PC-3 (cell line): ENCODE measurements around the gene HEATR9. TPM values are rescaled to one million over a fixed set of nuclear protein-coding genes. Genes with fewer than 3 reads are reported as not detected.

Experiments used
- ATAC-seq: fragments of 200-7000 bp; cut with Tn5 transposase; 2 replicates; pipeline ENCODE4 v1.9.1; 2020; ENCODE audit warnings: mild to moderate bottlenecking, moderate library complexity
- BruUV-seq: library from RNA; stranded (reverse); fragments of 400-500 nt; replicated peaks from 2 replicates; lab custom pipeline; 2021; lab: Mats Ljungman, UMichigan
- CTCF ChIA-PET: fragments of 300-600 bp; sonication (Branson Sonifier 250); formaldehyde crosslinking; loops from one replicate; lab custom pipeline; 2022; ENCODE audit warnings: antibody characterized with exemption; lab: Charles Lee
- POLR2A ChIA-PET: fragments of 300-600 bp; sonication (Branson Sonifier 250); formaldehyde crosslinking; loops from one replicate; lab custom pipeline; 2022; ENCODE audit warnings: antibody characterized with exemption; ENCODE audit not compliant: unreplicated experiment; lab: Charles Lee
- DNase-seq: peaks from one replicate; pipeline ENCODE4 v3.0.0-alpha.2; 2015
- H2AFZ ChIP-seq: fragments of 300-600 bp; sonication (generic); 2 replicates; pipeline ENCODE4 v1.6.0; 2016; ENCODE audit warnings: antibody characterized with exemption, low read length
- H3F3A ChIP-seq: fragments of 300-600 bp; sonication (generic); one replicate; pipeline ENCODE4 v1.6.0; 2017; ENCODE audit warnings: antibody characterized with exemption, low read length, control low read depth, mild to moderate bottlenecking; ENCODE audit not compliant: unreplicated experiment
- H3K27ac ChIP-seq: fragments of 300-600 bp; sonication (generic); 2 replicates; pipeline ENCODE4 v1.5.1; 2016; ENCODE audit warnings: mild to moderate bottlenecking, low read length
- H3K27me3 ChIP-seq: fragments of 300-600 bp; sonication (generic); 2 replicates; pipeline ENCODE4 v1.6.1; 2016; ENCODE audit warnings: low read length, mixed read lengths
- H3K36me3 ChIP-seq: fragments of 300-600 bp; sonication (generic); 2 replicates; pipeline ENCODE4 v1.6.1; 2016; ENCODE audit warnings: low read depth, mixed run types, low read length, mixed read lengths
- H3K4me1 ChIP-seq: fragments of 300-600 bp; sonication (generic); 2 replicates; pipeline ENCODE4 v1.5.1; 2016; ENCODE audit warnings: low read length; ENCODE audit not compliant: insufficient read depth
- H3K4me2 ChIP-seq: fragments of 300-600 bp; sonication (generic); 2 replicates; pipeline ENCODE4 v1.6.0; 2016; ENCODE audit warnings: low read length
- H3K4me3 ChIP-seq: fragments of 300-600 bp; sonication (generic); 2 replicates; pipeline ENCODE4 v1.5.1; 2016; ENCODE audit warnings: mild to moderate bottlenecking, low read length, mixed read lengths
- H3K79me2 ChIP-seq: fragments of 300-600 bp; sonication (generic); 2 replicates; pipeline ENCODE4 v1.6.1; 2017; ENCODE audit warnings: low read length, mixed read lengths
- H3K9ac ChIP-seq: fragments of 300-600 bp; sonication (generic); 2 replicates; pipeline ENCODE4 v1.6.0; 2016; ENCODE audit warnings: mild to moderate bottlenecking, low read length
- H3K9me2 ChIP-seq: fragments of 300-600 bp; sonication (generic); replicated peaks from 2 replicates; pipeline ENCODE4 v1.6.1; 2016; ENCODE audit warnings: mixed run types, low read length, mixed read lengths
- H3K9me3 ChIP-seq: fragments of 300-600 bp; sonication (generic); 2 replicates; pipeline ENCODE4 v1.6.1; 2016; ENCODE audit warnings: low read length, mixed read lengths
- H4K20me1 ChIP-seq: fragments of 300-600 bp; sonication (generic); 2 replicates; pipeline ENCODE4 v1.6.1; 2016; ENCODE audit warnings: low read length, mixed read lengths
- CTCF ChIP-seq: fragments of 300-600 bp; sonication (generic); conservative IDR thresholded peaks from 2 replicates; pipeline ENCODE4 v1.5.1; 2017; ENCODE audit warnings: antibody characterized with exemption, low read depth, mild to moderate bottlenecking, low read length
- EZH2 ChIP-seq: fragments of 300-600 bp; sonication (generic); IDR thresholded peaks from one replicate; pipeline ENCODE4 v1.6.1; 2017; ENCODE audit warnings: antibody characterized with exemption, mild to moderate bottlenecking, low read length; ENCODE audit not compliant: unreplicated experiment
- EZH2phosphoT487 ChIP-seq: fragments of 300-600 bp; sonication (generic); IDR thresholded peaks from 2 replicates; pipeline ENCODE4 v1.6.1; 2018; ENCODE audit warnings: mild to moderate bottlenecking, antibody characterized with exemption, low read length, borderline replicate concordance
- intact Hi-C: fragments of 100-400 bp; cut with micrococcal nuclease; formaldehyde crosslinking; loops from 2 replicates; pipeline ENCODE4 v1.9.0; 2023
- total RNA-seq: library from RNA; depleted of rRNA; stranded (reverse); fragments of >200 nt; gene quantifications from 2 replicates; pipeline ENCODE4 v1.2.3, GENCODE V29; 2014

Gene HEATR9
- total RNA-seq, 1 experiment from 2014 or later: not detected

GRCh38 chr17:35907691-35908090, 39.0 kb upstream of the HEATR9 start:
- intact Hi-C loops: no loop called here
- CTCF ChIA-PET: no interaction called here
- no peak for ATAC-seq

GRCh38 chr17:35906926-35907637, 38.4 kb upstream of the HEATR9 start:
- ATAC-seq: no peak
- no TSS peak for BruUV-seq

More at GRCh38 chr17:35907691-35908090, 39.0 kb upstream of the HEATR9 start:
- no peaks in the 10 kb centered on the region for H3K9me3 ChIP-seq
- H3K36me3 ChIP-seq: no peaks in the 10 kb centered on the region
- no peaks in the 10 kb centered on the region for H3F3A ChIP-seq
- no peaks in the 10 kb centered on the region for H3K9me2 ChIP-seq
- no peaks in the 10 kb centered on the region for H3K79me2 ChIP-seq
- H3K9ac ChIP-seq: no peak overlapping the region
- no TSS peak for BruUV-seq
- no peak overlapping the region for H3K4me2 ChIP-seq
- H3K27ac ChIP-seq: no peak overlapping the region
- H4K20me1 ChIP-seq: no peaks in the 10 kb centered on the region
- no peak overlapping the region for H3K4me3 ChIP-seq
- no peaks in the 10 kb centered on the region for H3K27me3 ChIP-seq
- H3K4me1 ChIP-seq: no peaks in the 10 kb centered on the region
- POLR2A ChIA-PET: no interaction called here
- no peak for TF ChIP-seq EZH2phosphoT487
- TF ChIP-seq EZH2: no peak
- no peak for TF ChIP-seq CTCF
- H2AFZ ChIP-seq: no peak overlapping the region
- DNase-seq: no peak

More at GRCh38 chr17:35906926-35907637, 38.4 kb upstream of the HEATR9 start:
- Histone ChIP-seq H2AFZ (no peak overlapping the region), H3K79me2 (no peaks in the 10 kb centered on the region), H3K9me3 (no peaks in the 10 kb centered on the region), H3K27ac (no peak overlapping the region), H3K4me1 (no peaks in the 10 kb centered on the region), H3F3A (no peaks in the 10 kb centered on the region), H3K4me3 (no peak overlapping the region), H3K9ac (no peak overlapping the region), H3K9me2 (no peaks in the 10 kb centered on the region), H3K27me3 (no peaks in the 10 kb centered on the region), H4K20me1 (no peaks in the 10 kb centered on the region), H3K36me3 (no peaks in the 10 kb centered on the region), H3K4me2 (no peak overlapping the region)
- CTCF ChIA-PET: no interaction called here
- TF ChIP-seq EZH2 (no peak), CTCF (no peak), EZH2phosphoT487 (no peak)
- no peak for DNase-seq
- intact Hi-C loops: no loop called here
- POLR2A ChIA-PET: no interaction called here
